CD4-positive, alpha-beta T cell treated with Interleukin-4 for 4 hours (primary cell): Measurements from ENCODE around the gene CIAO3.

ENCODE experiments used
- DNase-seq: peaks from one replicate; pipeline ENCODE4 v3.0.0-alpha.2; 2020

CIAO3 gene

GRCh38 chr16:721765-722540 lies 18.8 kb downstream of the CIAO3 start:
- DNase-seq, result peak; percentile 15

GRCh38 chr16:720990-721764 lies 19.6 kb downstream of the CIAO3 start, which contains the start of gene ANTKMT:
ANTKMT (plus strand) TSS chr16:721146; CDS start chr16:721275, 129 bp downstream.
- DNase-seq, result peak; percentile 69

GRCh38 chr16:720447-720989 lies 20.3 kb downstream of the CIAO3 start:
- no peak for DNase-seq

GRCh38 chr16:719815-720446 lies 20.9 kb downstream of the CIAO3 start:
- no peak for DNase-seq

GRCh38 chr16:718922-719321 lies 21.9 kb downstream of the CIAO3 start:
- no peak for DNase-seq

GRCh38 chr16:718389-718788 lies 22.4 kb downstream of the CIAO3 start:
- DNase-seq, result no peak

- DNase-seq, result no peak
Observed at GRCh38 chr16:717450-718245, 23.1 kb downstream of the CIAO3 start.

GRCh38 chr16:716768-717325 lies 23.9 kb downstream of the CIAO3 start:
- DNase-seq, result no peak

- DNase-seq, result no peak
Observed at GRCh38 chr16:716200-716568, 24.6 kb downstream of the CIAO3 start.

GRCh38 chr16:715477-716199 lies 25.2 kb downstream of the CIAO3 start:
- no peak for DNase-seq

GRCh38 chr16:714558-715476 lies 26.0 kb downstream of the CIAO3 start, which contains the start of gene METRN:
METRN (plus strand) TSS chr16:715118; CDS start chr16:715290, 172 bp downstream.
- DNase-seq, result peak; percentile 79

GRCh38 chr16:714079-714478 lies 26.7 kb downstream of the CIAO3 start:
- no peak for DNase-seq

GRCh38 chr16:712740-713250 lies 28.0 kb downstream of the CIAO3 start:
- DNase-seq, result peak; percentile 27

GRCh38 chr16:711548-712320 lies 29.1 kb downstream of the CIAO3 start:
- DNase-seq, result peak; percentile 63

GRCh38 chr16:711084-711483 lies 29.7 kb downstream of the CIAO3 start:
- no peak for DNase-seq

GRCh38 chr16:710500-711075 lies 30.2 kb downstream of the CIAO3 start:
- no peak for DNase-seq

- DNase-seq, result no peak
Observed at GRCh38 chr16:709566-710499, 31.0 kb downstream of the CIAO3 start.

GRCh38 chr16:708959-709358 lies 31.8 kb downstream of the CIAO3 start:
- no peak for DNase-seq
